ENCODE data around the gene OXCT2.
A peak's percentile ranks its signal among the peaks of the same experiment; 100 is the strongest.
"Not testable (repeated sequence)": the region's sequence is repeated elsewhere in the genome, so short reads cannot be mapped to it uniquely, and the experiment has no call there.

- TF ChIP-seq CTCF (IDR thresholded peaks at IDR 0.05), result peak; percentile 36
- not testable (repeated sequence) for TF ChIP-seq EZH2 (IDR thresholded peaks at IDR 0.05; ENCODE audit: borderline replicate concordance, insufficient read depth, low read depth, low read length, poor library complexity, severe bottlenecking)
Observed at GRCh38 chr1:39817091-39817932, 46.2 kb upstream of the OXCT2 start.
